ENCODE results near the gene MDK.

Gene MDK

GRCh38 chr11:46389450-46390330 lies 8.2 kb downstream of the MDK start:
- CTCF ChIA-PET, result interaction anchor here (0.6 to 5.4 kb wide), 43 partner anchors 9 to 764 kb away, joined by 3 to 56 read pairs (median 4); partner anchors contain the start of genes ATG13 and HARBI1
- POLR2A ChIA-PET, result interaction anchor here (0.6 to 1.5 kb wide), 4 partner anchors 10 to 163 kb away, joined by 3 to 5 read pairs (median 4); no protein-coding TSS in a partner anchor
- Histone ChIP-seq H3K4me1 (ENCODE audit: control insufficient read depth, insufficient read depth, low read length) (no peaks in the 10 kb centered on the region), H3K9me3 (ENCODE audit: control insufficient read depth, insufficient read depth, low read depth, low read length) (no peaks in the 10 kb centered on the region), H3K27ac (ENCODE audit: extremely low read depth, low read depth, low read length) (no peak overlapping the region), H3K4me3 (ENCODE audit: low read depth, low read length) (peak overlapping the region; percentile 48), H3K36me3 (ENCODE audit: control insufficient read depth in 2 of 2, insufficient read depth in 1 of 2, low read length in 2 of 2) (no peaks in the 10 kb centered on the region)
- TF ChIP-seq ZNF2 (tag by site-specific recombination; IDR thresholded peaks at IDR 0.05) (peak; percentile 64; the same call in 1 of the 2 replicates), ZNF16 (tag by site-specific recombination; IDR thresholded peaks at IDR 0.05; ENCODE audit: low read depth) (no peak), ZNF302 (tag by site-specific recombination; IDR thresholded peaks at IDR 0.05; ENCODE audit: low read depth) (no peak), ZFHX2 (tag by site-specific recombination; conservative IDR thresholded peaks at IDR 0.05) (peak; percentile 79), ZNF24 (tag by site-specific recombination; IDR thresholded peaks at IDR 0.05) (no peak; the same call in 1 of the 2 replicates), KLF9 (tag by site-specific recombination; IDR thresholded peaks at IDR 0.05; ENCODE audit: low read depth) (peak; percentile 65), ZNF560 (tag by site-specific recombination; IDR thresholded peaks at IDR 0.05; ENCODE audit: borderline replicate concordance) (no peak), ZEB2 (tag by site-specific recombination; IDR thresholded peaks at IDR 0.05) (peak; percentile 79), ZNF48 (tag by site-specific recombination; IDR thresholded peaks at IDR 0.05) (no peak), ZBTB11 (tag by site-specific recombination; conservative IDR thresholded peaks at IDR 0.05; ENCODE audit: low read depth) (no peak), ZSCAN4 (tag by site-specific recombination; IDR thresholded peaks at IDR 0.05) (peak; percentile 78), WT1 (tag by site-specific recombination; IDR thresholded peaks at IDR 0.05) (no peak), ZNF837 (tag by site-specific recombination; IDR thresholded peaks at IDR 0.05) (no peak), ZNF792 (tag by site-specific recombination; IDR thresholded peaks at IDR 0.05) (no peak), ZBTB8A (tag by site-specific recombination; IDR thresholded peaks at IDR 0.05) (peak; percentile 67), ZNF311 (tag by site-specific recombination; IDR thresholded peaks at IDR 0.05; ENCODE audit: borderline replicate concordance) (no peak), EGR2 (tag by site-specific recombination; IDR thresholded peaks at IDR 0.05; ENCODE audit: low read depth) (peak; percentile 53), REPIN1 (tag by site-specific recombination; IDR thresholded peaks at IDR 0.05; ENCODE audit: low read depth) (no peak), ZNF658 (tag by site-specific recombination; IDR thresholded peaks at IDR 0.05) (no peak), KLF7 (tag by site-specific recombination; IDR thresholded peaks at IDR 0.05; ENCODE audit: borderline replicate concordance) (peak; percentile 22; the same call in 1 of the 2 replicates), KLF10 (tag by site-specific recombination; IDR thresholded peaks at IDR 0.05) (no peak), GLIS1 (tag by site-specific recombination; IDR thresholded peaks at IDR 0.05) (peak; percentile 92), ZNF335 (tag by site-specific recombination; conservative IDR thresholded peaks at IDR 0.05) (peak; percentile 94), KLF8 (tag by site-specific recombination; IDR thresholded peaks at IDR 0.05) (peak; percentile 79; the same call in 1 of the 2 replicates), ZNF561 (tag by site-specific recombination; IDR thresholded peaks at IDR 0.05; ENCODE audit: borderline replicate concordance) (peak; percentile 53; the same call in 1 of the 2 replicates)
- TF ChIP-seq, protein P1, sequence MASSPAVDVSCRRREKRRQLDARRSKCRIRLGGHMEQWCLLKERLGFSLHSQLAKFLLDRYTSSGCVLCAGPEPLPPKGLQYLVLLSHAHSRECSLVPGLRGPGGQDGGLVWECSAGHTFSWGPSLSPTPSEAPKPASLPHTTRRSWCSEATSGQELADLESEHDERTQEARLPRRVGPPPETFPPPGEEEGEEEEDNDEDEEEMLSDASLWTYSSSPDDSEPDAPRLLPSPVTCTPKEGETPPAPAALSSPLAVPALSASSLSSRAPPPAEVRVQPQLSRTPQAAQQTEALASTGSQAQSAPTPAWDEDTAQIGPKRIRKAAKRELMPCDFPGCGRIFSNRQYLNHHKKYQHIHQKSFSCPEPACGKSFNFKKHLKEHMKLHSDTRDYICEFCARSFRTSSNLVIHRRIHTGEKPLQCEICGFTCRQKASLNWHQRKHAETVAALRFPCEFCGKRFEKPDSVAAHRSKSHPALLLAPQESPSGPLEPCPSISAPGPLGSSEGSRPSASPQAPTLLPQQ (tag by site-specific recombination; IDR thresholded peaks at IDR 0.05), result 0 out of 2 replicates have a peak, but pooled peaks have one; percentile 21
- TF ChIP-seq, protein P2, sequence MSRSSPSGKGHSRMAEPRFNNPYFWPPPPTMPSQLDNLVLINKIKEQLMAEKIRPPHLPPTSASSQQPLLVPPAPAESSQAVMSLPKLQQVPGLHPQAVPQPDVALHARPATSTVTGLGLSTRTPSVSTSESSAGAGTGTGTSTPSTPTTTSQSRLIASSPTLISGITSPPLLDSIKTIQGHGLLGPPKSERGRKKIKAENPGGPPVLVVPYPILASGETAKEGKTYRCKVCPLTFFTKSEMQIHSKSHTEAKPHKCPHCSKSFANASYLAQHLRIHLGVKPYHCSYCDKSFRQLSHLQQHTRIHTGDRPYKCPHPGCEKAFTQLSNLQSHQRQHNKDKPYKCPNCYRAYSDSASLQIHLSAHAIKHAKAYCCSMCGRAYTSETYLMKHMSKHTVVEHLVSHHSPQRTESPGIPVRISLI (tag by site-specific recombination; IDR thresholded peaks at IDR 0.05), result no peak
- TF ChIP-seq, protein P3, sequence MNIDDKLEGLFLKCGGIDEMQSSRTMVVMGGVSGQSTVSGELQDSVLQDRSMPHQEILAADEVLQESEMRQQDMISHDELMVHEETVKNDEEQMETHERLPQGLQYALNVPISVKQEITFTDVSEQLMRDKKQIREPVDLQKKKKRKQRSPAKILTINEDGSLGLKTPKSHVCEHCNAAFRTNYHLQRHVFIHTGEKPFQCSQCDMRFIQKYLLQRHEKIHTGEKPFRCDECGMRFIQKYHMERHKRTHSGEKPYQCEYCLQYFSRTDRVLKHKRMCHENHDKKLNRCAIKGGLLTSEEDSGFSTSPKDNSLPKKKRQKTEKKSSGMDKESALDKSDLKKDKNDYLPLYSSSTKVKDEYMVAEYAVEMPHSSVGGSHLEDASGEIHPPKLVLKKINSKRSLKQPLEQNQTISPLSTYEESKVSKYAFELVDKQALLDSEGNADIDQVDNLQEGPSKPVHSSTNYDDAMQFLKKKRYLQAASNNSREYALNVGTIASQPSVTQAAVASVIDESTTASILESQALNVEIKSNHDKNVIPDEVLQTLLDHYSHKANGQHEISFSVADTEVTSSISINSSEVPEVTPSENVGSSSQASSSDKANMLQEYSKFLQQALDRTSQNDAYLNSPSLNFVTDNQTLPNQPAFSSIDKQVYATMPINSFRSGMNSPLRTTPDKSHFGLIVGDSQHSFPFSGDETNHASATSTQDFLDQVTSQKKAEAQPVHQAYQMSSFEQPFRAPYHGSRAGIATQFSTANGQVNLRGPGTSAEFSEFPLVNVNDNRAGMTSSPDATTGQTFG (tag by site-specific recombination; IDR thresholded peaks at IDR 0.05; ENCODE audit: borderline replicate concordance), result no peak
